IMR-90 (cell line): Measurements from ENCODE around the gene SYT2.

Source experiments
- POLR2A ChIP-seq: IDR thresholded peaks from 2 replicates; pipeline ENCODE4 v1.6.1; 2012; ENCODE audit warnings: mild to moderate bottlenecking, low read depth, low read length
- TF ChIP-seq, protein P1 (sequence below): conservative IDR thresholded peaks from 2 replicates; pipeline ENCODE4 v1.5.1; 2012; ENCODE audit warnings: mild to moderate bottlenecking, low read depth, low read length, improper control_type of control experiment
- TF ChIP-seq, protein P2 (sequence below): fragments of 150-350 bp; IDR thresholded peaks from 2 replicates; pipeline ENCODE4 v1.6.1; 2017; ENCODE audit warnings: mild to moderate bottlenecking, antibody characterized with exemption, low read length, low read depth

DNA sequence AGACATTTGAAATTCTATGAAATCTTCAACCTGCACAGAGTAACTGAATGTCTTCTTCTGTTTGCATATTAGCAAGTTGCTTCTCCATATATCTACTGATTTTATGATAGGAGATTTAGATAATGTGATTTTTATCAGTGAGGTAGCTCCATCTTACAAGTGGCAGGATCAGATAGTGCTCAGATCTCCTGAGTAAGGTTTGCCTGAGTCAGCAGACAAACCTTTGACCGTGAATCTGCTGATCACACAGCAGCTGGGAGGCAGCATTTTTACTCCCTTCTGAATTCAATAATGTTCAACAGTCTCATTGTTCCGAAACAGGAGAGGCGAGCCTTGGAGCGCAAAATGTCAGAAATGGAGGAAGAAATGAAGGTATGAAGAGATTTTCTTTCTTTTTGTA is 141.4 kb downstream of the SYT2 start:
- TF ChIP-seq, protein P1, sequence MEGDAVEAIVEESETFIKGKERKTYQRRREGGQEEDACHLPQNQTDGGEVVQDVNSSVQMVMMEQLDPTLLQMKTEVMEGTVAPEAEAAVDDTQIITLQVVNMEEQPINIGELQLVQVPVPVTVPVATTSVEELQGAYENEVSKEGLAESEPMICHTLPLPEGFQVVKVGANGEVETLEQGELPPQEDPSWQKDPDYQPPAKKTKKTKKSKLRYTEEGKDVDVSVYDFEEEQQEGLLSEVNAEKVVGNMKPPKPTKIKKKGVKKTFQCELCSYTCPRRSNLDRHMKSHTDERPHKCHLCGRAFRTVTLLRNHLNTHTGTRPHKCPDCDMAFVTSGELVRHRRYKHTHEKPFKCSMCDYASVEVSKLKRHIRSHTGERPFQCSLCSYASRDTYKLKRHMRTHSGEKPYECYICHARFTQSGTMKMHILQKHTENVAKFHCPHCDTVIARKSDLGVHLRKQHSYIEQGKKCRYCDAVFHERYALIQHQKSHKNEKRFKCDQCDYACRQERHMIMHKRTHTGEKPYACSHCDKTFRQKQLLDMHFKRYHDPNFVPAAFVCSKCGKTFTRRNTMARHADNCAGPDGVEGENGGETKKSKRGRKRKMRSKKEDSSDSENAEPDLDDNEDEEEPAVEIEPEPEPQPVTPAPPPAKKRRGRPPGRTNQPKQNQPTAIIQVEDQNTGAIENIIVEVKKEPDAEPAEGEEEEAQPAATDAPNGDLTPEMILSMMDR, result no peak
- TF ChIP-seq, protein P2, sequence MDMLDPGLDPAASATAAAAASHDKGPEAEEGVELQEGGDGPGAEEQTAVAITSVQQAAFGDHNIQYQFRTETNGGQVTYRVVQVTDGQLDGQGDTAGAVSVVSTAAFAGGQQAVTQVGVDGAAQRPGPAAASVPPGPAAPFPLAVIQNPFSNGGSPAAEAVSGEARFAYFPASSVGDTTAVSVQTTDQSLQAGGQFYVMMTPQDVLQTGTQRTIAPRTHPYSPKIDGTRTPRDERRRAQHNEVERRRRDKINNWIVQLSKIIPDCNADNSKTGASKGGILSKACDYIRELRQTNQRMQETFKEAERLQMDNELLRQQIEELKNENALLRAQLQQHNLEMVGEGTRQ, result no peak
- no peak for TF ChIP-seq POLR2A
